Medulla oblongata (tissue), 1 donor: Measurements from ENCODE around the gene PANK2.
A peak's percentile ranks its signal among the peaks of the same experiment; 100 is the strongest.
"Not testable (repeated sequence)": the region's sequence is repeated elsewhere in the genome, so short reads cannot be mapped to it uniquely, and the experiment has no call there.

Experiments
- DNase-seq: peaks from one replicate; pipeline ENCODE4 v3.0.0-alpha.2; 2015; ENCODE audit errors: extremely low spot score

The PANK2 gene

GRCh38 chr20:3888622-3889488, at the start of gene PANK2:
PANK2 (plus strand) TSS chr20:3889387.
- peak; percentile 100 for DNase-seq

GRCh38 chr20:3840201-3840600, 49.0 kb upstream of the PANK2 start:
- DNase-seq = not testable (repeated sequence)

GRCh38 chr20:3842348-3842930, 46.7 kb upstream of the PANK2 start:
- DNase-seq = no peak

- DNase-seq = no peak
Observed at GRCh38 chr20:3843490-3843889, 45.7 kb upstream of the PANK2 start.

GRCh38 chr20:3843990-3844619, 45.1 kb upstream of the PANK2 start:
- DNase-seq = not testable (repeated sequence)

DNA sequence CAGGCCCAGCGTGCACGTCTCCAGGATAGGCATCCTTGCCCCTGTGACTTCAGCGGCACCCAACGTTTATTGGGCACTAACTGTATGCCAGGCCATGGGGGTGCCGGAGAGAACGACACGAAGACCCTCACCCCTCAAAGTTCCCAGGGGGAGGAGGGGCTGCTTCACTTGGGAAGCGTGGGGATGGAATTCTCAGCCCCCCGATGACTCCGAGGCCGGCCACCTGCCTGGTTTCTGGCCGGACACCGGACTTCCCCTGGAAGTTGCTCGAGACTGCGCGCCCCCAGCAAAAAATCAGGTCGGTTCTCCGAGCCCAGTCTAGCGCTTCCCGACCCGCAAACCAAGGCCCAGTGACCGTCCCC, 42.8 kb upstream of the PANK2 start:
- no peak for DNase-seq

DNA sequence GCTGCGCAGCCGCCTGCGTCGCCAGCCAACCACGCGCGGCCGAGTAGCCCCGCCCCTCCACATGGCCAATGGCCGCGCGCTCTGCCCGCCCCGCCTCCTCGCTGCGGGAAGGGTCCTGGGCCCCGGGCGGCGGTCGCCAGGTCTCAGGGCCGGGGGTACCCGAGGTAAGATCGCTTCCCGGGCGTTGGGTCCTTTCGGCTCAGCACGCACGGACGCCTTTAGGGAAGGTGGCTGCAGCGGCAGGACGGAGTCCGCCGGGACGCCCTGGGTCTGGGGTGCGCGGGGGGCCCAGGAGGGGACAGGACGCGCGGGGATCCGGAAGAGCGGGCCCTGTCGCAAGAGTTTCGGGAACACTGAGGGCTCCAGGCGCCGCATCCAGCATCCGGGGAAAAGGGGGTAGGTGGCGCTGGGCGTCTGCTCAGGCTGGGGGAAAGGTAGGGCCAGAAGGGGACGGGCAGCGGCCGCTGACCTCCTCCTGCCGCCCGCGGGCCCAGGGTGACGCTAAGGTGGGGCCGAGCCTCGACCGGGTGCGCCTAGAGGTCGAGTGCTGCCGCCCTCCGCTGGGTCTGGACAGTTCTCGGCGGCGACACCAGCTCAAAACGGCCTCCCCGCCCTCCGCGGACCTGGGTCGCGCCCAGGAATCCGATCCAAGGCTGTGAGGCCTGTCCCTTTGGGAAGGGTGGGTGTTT, 42.3 kb upstream of the PANK2 start, which contains the start of gene MAVS:
MAVS (plus strand) TSS at position 95 of the 689 bp plus-strand sequence. CDS start 7,791 bp downstream, outside the sequence.
- peak; percentile 91 for DNase-seq

- DNase-seq = peak; percentile 12
Observed at GRCh38 chr20:3847429-3847940, 41.7 kb upstream of the PANK2 start.

- no peak for DNase-seq
Observed at GRCh38 chr20:3848565-3848964, 40.6 kb upstream of the PANK2 start.

DNA sequence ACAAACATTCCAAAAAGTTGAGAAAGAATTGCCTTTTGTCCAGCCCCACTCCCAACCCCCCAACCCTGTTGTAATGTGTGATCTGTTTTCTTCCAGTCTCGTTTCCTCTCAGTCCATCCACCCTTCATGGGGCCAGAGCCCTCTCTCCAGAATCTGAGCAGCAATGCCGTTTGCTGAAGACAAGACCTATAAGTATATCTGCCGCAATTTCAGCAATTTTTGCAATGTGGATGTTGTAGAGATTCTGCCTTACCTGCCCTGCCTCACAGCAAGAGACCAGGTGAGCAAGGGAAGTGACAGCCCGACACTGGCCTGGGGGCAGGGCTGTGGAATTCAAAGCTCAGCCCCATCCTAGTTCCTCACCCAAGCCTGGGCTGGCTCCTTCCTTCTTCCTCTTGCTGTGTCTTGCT, 34.7 kb upstream of the PANK2 start:
- no peak for DNase-seq

DNA sequence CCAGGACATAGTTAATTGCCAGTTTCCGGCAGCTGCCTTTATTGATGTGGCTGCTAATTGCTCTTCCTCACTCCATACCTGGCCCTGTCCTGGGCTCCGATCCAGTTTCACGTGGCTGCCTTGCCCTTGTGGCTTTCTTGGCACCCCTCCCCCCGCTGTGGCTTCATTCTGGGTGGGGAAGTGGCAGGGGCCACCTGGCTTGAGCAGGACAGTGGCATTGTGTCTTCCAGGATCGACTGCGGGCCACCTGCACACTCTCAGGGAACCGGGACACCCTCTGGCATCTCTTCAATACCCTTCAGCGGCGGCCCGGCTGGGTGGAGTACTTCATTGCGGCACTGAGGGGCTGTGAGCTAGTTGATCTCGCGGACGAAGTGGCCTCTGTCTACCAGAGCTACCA, 31.8 kb upstream of the PANK2 start:
- no peak for DNase-seq

GRCh38 chr20:3858689-3859088, 30.5 kb upstream of the PANK2 start:
- no peak for DNase-seq

GRCh38 chr20:3861191-3861590, 28.0 kb upstream of the PANK2 start:
- DNase-seq = no peak

- DNase-seq = no peak
Observed at GRCh38 chr20:3862333-3862732, 26.9 kb upstream of the PANK2 start.

- DNase-seq = no peak
Observed at GRCh38 chr20:3863317-3863716, 25.9 kb upstream of the PANK2 start.

GRCh38 chr20:3864518-3864917, 24.7 kb upstream of the PANK2 start:
- no peak for DNase-seq

GRCh38 chr20:3865152-3865886, 23.9 kb upstream of the PANK2 start:
- DNase-seq = no peak

- DNase-seq = no peak
Observed at GRCh38 chr20:3865887-3866407, 23.2 kb upstream of the PANK2 start.

GRCh38 chr20:3866464-3866863, 22.7 kb upstream of the PANK2 start:
- DNase-seq = no peak

DNA sequence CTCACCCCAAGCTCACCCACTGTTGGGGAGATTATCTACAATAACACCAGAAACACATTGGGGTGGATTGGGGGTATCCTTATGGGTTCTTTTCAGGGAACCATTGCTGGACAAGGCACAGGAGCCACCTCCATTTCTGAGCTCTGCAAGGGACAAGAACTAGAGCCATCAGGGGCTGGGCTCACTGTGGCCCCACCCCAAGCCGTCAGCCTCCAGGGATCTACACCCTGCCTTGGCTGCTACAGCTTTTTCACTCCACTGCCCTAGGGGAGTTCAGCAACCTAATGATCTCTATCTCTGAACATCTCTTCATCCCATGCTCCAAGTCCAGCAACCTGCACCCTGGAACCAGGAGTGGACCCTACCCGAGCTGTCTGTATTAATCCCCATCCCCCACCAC, 21.4 kb upstream of the PANK2 start:
- DNase-seq = no peak
